HG03175 (cell line): Measurements from ENCODE around the gene MSANTD2.

Source experiments
- ATAC-seq: cut with Tn5 transposase; IDR thresholded peaks from one replicate; pipeline ENCODE4 v1.9.1; 2021; ENCODE audit warnings: mild to moderate bottlenecking, moderate library complexity; ENCODE audit not compliant: unreplicated experiment

Gene MSANTD2

GRCh38 chr11:124754710-124755109 lies 45.5 kb downstream of the MSANTD2 start:
- no peak for ATAC-seq

- no peak for ATAC-seq
Observed at GRCh38 chr11:124754309-124754708, 45.9 kb downstream of the MSANTD2 start.

- no peak for ATAC-seq
Observed at GRCh38 chr11:124753624-124754023, 46.6 kb downstream of the MSANTD2 start.

GRCh38 chr11:124753205-124753604 lies 47.0 kb downstream of the MSANTD2 start:
- ATAC-seq: no peak

- no peak for ATAC-seq
Observed at GRCh38 chr11:124752471-124753102, 47.6 kb downstream of the MSANTD2 start.

GRCh38 chr11:124751741-124752470 lies 48.3 kb downstream of the MSANTD2 start, which contains the start of gene VSIG2:
Gene VSIG2 (minus strand): TSS chr11:124752255. CDS start chr11:124752137, 118 bp downstream.
- no peak for ATAC-seq

GRCh38 chr11:124751391-124751740 lies 48.8 kb downstream of the MSANTD2 start:
- no peak for ATAC-seq

GRCh38 chr11:124749912-124750311 lies 50.3 kb downstream of the MSANTD2 start:
- no peak for ATAC-seq

- ATAC-seq: no peak
Observed at GRCh38 chr11:124748481-124749343, 51.5 kb downstream of the MSANTD2 start.

- no peak for ATAC-seq
Observed at GRCh38 chr11:124748100-124748418, 52.1 kb downstream of the MSANTD2 start.

GRCh38 chr11:124747406-124748099 lies 52.7 kb downstream of the MSANTD2 start:
- ATAC-seq: no peak

- peak; percentile 91 for ATAC-seq
Observed at GRCh38 chr11:124746621-124747243, 53.5 kb downstream of the MSANTD2 start.

GRCh38 chr11:124745835-124746620 lies 54.2 kb downstream of the MSANTD2 start:
- ATAC-seq: peak; percentile 18

- ATAC-seq: no peak
Observed at GRCh38 chr11:124745270-124745834, 54.9 kb downstream of the MSANTD2 start.

GRCh38 chr11:124743050-124743449 lies 57.2 kb downstream of the MSANTD2 start:
- ATAC-seq: no peak

GRCh38 chr11:124742555-124742954 lies 57.7 kb downstream of the MSANTD2 start:
- ATAC-seq: no peak

GRCh38 chr11:124740277-124740882 lies 59.8 kb downstream of the MSANTD2 start:
- ATAC-seq: peak; percentile 53

GRCh38 chr11:124739479-124740276 lies 60.5 kb downstream of the MSANTD2 start, which contains the start of gene NRGN:
Gene NRGN (plus strand): TSS chr11:124739942. CDS start chr11:124740085, 143 bp downstream.
- ATAC-seq: peak; percentile 98
